Myocyte (in vitro differentiated cells): ENCODE results near the gene NRXN3. TPM values are rescaled to one million over a fixed set of nuclear protein-coding genes. Genes with fewer than 3 reads are reported as not detected.
A peak's percentile ranks its signal among the peaks of the same experiment; 100 is the strongest.

Source experiments
- DNase-seq: peaks from one replicate; pipeline ENCODE4 v3.0.0-alpha.2; 2012; ENCODE audit warnings: low read depth
- total RNA-seq: library from RNA; depleted of rRNA; stranded (reverse); fragments of >200 nt; gene quantifications from 2 replicates; pipeline ENCODE4 v1.2.3, GENCODE V29; 2014

Gene NRXN3
- total RNA-seq, 1 donor from 2014 or later: 0.05 TPM

DNA sequence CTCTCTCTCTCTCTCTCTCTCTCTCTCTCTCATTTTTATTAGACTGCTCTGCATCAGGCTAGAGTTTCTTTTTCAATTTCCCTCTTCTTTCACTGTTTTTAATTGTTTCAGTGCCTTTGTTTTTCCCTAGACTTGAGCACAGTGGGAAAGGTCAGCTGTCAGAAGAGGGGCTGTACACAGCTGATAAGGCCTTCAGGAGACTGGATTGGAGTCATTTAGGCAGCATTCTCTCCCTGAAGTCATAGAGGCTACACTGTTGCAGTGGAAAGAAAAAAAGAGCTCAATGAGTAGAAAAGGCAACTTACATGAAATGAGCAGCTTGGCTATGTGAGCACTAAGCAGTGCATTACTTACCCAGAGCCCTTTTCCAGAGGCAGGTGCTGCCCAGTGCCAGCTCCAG lies 456.9 kb downstream of the NRXN3 start:
- DNase-seq: no peak

DNA sequence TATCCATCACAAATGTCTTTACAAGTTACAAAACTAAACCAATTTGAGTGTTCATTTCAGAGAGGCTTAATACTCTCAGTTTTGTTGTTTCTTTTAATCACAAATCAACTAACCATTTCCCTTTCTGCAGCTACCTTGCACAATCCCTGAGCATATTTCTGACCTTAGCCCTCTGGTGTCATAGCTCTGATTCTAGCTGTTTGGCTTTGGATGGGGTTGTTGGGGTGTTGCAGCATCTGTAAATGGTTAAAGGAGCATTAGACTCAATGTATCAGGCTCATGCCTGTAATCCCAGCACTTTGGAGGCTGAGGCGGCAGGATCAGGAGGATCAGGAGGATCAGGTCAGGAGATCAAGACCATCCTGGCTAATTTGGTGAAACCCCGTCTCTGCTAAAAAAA lies 461.4 kb downstream of the NRXN3 start:
- no peak for DNase-seq

DNA sequence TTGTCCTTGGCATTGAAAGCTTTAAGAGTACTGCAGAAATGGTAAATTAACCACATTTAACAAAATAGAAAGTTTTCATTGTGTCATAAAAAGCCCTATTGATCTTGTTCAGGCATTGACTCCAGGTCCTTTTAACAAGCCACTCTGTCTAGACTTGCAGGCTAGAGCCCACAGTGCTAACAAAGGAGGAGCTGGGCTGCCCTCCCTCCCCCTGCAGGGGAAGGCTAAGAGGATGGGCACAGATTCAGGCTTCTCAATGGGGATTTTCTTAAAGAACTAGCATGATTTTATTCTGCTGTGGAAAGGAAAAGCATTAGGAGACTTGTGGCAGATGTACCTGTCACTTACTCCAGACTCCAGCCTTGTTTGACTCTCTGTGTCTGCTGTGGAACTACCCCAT lies 463.6 kb downstream of the NRXN3 start:
- no peak for DNase-seq

DNA sequence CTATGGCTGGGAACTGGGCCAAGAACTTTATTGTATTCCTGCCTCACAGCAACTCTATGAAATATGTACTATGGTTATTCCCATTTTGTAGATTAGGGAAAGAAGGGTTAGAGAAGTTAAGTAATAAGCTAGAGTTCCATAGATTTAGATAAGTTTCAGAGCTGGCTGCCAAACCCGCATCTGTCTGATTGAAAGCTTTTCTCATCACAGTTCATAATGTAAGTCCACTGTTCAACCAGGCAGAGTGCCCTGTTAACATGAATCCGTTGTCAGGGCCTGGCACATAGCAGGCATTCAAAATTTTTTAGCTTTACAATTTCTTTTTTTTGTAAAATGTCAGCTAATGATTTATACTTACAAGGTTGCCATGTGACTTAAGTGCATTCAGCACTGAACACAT lies 467.3 kb downstream of the NRXN3 start:
- DNase-seq: no peak

DNA sequence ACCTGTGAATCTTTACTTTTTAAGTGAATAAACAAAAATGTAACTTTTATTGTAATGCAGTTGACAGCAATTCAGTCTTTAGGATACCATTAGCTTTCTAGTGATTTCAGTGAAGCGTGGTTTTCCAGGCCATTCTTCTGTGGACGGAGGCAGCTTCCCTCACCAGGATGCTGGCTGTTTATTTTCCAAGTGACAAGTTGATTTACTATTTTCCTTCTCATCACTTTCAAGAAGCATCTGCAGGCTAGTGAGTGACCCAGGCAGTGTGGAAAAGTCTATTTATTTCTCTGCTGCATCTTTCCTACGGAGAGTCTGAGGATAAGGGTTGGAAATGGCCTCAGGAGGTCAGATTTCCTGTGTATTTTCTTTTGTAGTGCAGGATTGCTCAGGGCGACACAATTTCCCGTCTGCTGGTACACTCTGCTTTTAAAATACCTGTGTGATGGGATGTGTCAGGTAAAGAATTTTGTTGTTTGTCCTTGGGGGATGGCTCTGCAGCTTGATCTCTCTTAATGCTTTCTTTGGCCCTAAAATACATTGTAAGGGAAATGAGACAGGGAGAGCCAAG lies 467.8 kb downstream of the NRXN3 start:
- no peak for DNase-seq

DNA sequence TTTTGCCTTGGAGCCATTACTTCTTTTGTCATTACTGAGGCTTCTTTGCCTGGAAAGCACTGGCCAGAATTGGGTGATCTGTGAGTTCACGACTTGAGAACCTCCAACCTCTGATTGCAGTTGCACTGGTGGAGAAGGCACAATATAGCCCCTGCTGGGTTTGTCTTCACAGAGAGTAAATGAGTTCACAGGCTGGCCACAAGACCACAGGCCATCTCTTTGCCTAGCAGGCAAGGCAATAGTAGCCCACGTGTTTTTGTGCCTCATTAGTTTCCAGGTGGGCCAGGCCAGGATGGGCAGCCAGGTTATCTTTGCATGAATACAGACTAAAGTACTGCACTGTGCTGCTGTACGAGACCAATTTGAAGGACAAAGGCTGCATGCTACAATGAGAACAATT lies 468.8 kb downstream of the NRXN3 start:
- DNase-seq: no peak

DNA sequence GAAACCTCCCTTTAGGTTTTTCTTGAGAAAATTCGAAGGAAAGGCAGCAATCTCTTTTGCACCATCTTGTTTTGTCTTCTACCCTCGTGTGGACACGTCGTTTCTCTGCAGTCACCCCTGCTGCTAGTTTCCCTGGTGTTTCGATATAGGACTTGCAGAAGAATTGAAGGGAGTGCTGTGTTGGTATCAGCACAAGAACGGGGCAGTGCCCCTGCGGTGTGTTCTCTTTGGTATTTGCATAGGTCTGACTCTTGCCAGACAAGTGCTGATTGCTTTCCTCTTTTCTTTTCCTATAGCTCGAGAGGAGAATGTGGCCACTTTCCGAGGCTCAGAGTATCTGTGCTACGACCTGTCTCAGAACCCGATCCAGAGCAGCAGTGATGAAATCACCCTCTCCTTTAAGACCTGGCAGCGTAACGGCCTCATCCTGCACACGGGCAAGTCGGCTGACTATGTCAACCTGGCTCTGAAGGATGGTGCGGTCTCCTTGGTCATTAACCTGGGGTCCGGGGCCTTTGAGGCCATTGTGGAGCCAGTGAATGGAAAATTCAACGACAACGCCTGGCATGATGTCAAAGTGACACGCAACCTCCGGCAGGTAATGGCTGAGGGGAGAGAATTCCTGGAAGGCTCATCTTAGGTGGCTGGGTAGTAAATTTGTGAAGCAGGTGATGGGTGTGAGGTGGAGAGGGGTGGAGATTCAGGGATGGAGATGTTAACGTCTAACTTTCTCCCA lies 474.8 kb downstream of the NRXN3 start:
- DNase-seq: no peak

DNA sequence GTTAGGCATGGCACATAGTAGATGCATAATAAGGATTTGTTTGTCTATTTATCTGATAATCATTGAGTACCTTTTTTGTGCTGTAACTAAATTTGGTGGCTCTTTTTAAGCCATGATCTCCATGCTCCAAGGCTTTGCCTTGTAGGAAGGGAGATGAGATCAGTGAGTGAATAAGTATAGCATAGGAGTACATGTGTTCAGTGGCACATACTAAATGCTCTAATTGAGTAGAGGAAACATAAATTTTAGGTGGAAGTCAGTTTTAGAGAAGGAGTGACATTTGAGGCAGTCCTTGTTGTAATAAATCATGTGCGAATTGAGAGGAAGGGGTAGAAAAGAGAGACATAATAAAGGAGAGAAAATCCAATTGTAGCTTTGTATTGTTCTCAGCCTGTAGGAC lies 482.6 kb downstream of the NRXN3 start:
- no peak for DNase-seq

DNA sequence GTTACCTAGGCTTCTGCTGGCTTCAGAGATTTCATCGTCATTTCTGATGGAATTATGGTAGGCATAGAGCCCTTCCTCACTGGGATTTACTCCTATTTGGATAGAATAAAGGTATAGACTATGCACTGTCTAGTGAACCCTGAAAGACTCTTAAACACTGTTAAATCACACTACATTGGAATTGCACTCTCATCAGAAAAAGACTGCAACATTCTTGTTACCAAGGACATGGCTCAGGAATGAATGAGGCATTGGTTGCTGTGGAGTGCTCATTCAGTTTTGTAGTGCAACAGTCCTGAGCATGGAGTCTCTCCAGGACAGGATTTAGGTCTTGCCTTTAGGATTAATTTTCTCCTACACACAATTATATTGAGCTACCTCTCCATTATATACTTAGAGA lies 483.0 kb downstream of the NRXN3 start:
- DNase-seq: no peak

DNA sequence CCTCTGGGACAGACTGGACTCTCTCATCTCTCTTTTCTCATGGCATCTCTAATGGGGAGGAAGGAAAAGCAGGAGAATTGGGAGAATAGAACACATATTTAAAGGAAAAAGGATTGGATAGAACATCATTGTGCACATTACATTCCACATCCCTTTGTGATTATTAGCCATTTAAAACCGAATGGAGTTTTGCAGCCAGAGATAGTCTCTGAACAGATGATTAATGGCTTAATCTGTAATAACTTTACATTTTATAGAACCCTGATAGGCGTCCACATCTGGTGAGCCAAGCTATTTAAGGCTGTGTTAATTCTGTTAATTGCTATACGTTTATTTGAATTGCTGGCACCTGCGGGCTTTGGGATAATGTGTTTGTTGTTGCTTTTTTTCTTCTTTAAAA lies 487.3 kb downstream of the NRXN3 start:
- no peak for DNase-seq

DNA sequence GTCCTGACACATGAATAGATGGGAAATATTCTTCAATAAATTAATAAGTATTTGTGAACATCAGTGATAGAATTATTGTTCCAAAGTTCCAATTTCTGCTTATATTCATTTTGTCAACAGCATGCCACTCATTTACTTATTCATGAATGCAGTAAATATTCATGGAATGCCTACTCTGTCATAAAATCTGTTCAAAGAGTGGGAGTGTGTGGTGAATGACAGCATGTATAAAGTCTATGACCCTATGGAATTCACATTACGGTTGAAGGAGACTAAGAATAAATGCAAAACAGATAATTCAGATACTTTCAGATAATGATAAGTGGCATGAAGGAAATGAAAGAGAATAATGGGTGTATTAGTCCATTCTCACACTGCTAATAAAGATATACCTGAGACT lies 494.7 kb downstream of the NRXN3 start:
- DNase-seq: no peak

DNA sequence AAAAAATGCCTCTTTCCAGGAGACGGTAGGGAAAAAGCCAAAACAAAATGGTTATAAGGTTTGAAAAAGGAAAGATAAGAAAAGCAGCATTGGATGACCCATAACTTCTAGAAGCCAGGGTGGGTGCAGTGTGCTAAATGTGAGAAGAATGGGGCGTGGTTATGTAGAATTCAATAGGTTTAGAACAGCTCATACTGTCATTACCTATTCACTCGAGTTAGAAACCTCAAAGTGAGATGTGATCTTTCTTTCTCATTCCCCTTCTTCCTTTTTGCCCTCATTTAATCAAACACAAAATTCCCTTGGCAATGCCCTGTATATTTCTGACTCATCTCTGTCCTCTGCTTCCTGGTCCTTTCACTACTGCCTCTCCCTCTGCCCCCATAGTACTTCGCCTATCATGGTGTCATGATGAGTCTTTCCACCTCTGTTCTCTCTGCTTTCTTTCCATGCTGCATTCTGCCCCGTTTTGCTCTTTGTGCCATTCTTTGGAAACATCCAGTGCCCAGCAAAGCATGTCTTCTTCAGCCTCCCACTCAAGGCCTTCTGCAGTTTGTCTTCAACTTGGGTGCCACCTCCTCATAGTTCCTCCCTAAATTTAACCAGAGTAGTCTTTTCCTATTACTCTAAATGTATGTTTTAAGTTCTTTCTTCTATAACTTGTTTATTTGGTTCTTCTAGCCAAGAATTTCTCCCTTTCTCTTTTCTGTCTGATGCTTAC lies 496.3 kb downstream of the NRXN3 start:
- no peak for DNase-seq

DNA sequence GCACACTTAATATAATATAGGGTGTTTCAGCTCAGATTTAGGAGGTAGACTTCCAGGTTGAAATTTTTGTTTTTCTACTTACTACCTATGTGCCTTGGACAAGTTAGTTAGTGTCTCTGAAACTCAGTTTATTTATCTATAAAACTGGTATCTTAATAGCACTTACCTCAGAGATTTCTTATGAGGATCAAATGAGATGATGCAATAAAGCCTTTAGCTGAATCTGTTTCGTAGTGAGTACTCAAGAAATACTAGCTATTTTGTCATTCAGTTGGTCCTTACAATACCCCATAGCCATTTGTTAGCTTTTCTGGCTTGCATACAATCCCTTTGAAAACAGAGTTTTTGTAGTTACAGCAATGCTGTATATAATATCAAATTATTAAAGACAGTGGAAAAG lies 497.0 kb downstream of the NRXN3 start:
- DNase-seq: no peak

DNA sequence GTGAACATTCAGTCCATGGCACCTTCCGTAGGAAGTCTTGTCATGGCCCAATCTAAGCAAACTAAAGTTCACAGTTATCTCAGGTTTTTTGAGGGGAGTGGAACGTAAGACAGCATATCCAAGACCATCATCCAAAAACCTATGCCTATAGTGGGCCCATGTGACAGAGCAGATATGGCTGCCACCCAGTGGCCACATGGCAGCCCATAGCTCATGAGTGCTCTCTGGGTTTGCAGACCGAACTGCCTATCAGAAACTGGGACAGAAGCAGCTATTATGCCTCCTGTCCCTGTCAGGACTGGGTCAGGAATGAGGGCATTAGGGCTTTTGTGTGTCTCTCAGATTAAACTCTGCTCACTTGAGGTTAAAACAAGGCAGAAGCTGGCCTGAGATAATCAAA lies 503.7 kb downstream of the NRXN3 start:
- DNase-seq: no peak

DNA sequence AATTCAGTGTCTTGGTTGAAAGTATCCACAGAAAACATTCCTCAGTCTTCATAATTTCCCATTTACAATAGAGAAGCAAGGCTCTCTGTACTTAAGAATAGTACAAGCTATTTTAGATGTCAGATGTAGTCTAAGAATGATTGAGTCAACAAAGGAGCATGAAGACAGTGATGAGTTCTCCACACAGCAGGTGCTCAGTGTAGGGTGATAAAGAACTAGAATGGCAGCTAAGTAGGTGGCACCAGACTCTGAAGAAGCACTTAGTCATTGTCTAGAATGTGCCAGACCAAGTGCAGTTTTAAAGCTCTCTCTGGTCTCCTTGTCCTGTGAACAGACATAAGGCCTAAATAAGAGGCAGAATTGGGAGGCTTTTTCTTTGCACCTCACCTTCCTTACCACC lies 504.6 kb downstream of the NRXN3 start:
- no peak for DNase-seq

DNA sequence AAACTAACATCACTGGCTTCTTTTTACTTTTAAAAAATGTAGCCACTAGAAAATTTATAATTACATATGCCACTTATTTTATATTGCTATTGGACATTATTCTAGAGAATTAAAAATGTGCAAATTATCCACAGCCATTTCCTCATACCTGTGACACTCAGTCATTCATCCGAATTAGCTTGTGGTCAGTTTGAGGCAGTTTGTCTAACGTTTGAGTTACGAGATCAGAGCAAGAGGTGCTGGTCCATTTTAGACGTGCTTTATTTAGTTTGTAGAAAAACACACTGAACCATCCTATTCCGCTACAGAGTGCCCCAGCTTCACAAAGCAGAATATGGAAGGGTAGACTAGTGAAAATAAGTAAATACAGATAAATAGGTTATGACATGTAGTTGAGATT lies 513.0 kb downstream of the NRXN3 start:
- no peak for DNase-seq

DNA sequence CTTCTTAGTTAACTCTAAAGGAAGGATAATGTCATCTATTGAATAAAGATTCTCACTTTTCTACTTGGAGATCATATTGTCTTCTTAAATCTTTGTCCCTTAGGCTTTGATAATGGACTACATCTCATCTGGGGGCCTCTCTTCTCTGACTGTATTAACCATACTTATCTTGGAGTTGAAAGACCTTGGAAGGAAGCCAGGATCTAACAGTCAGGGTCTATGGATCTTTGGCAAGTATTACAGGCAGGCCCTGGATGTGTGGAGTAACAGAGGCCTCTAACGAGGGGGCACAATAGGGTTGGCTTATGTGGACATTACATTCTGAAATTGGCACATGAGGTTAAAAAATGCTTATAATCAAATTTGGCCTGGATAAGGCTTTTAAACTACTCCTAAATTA lies 513.8 kb downstream of the NRXN3 start:
- no peak for DNase-seq

DNA sequence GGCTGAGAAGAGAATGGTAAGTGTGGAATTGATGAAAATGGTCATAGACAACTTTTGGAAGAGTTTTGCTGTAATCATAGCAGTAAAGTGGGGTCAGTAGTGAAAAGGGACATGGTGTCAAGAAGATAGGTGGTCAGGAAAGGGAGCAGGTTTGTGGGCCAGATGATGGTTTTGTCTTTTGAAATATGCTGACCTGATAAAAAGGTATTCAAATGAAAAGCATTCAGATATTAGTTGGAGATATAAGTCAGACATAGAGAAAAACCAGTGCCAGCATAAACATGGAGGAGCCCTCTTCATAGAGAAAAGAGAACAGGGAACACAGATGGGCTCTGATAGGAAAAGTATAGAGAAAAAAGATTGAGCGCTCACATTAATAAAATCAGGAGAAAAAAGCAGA lies 518.3 kb downstream of the NRXN3 start:
- DNase-seq: no peak

DNA sequence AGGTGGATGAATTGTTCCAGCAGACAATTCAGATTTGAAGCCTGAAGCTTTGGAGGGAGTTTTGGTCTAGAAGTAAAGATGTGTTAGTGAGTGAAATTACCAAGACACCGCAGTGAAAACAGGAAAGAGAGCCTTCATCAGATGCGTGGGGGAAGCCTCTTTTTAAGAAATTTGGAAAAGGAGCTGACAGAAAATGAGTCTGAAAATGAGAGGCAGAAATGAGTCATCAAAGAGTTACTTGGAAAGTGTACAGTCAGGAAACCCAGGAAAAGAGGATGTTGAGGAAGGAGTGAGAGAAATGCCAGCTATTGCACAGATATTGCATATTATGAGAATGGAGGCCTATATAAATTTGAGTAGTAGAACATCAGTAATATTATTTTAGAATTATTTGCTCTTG lies 520.7 kb downstream of the NRXN3 start:
- DNase-seq: no peak

DNA sequence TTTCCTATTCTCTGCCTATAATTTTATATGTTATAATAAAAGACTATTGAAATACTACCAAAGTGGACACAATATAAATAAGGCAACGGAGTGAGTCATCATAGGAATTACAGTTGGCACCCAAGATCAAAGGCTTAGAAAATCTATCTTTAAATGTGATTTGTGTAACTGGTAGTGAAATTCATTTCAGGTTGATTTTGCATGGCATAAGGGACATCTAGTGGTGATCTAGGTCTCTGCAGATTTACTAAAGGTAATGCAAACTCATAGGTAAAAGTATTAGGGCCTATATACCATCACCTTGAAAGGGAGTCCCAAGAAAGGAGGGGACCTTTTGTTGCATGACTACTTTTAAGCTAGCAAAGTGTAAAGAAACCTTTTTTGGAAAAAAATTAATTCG lies 527.2 kb downstream of the NRXN3 start:
- peak; percentile 5 for DNase-seq

DNA sequence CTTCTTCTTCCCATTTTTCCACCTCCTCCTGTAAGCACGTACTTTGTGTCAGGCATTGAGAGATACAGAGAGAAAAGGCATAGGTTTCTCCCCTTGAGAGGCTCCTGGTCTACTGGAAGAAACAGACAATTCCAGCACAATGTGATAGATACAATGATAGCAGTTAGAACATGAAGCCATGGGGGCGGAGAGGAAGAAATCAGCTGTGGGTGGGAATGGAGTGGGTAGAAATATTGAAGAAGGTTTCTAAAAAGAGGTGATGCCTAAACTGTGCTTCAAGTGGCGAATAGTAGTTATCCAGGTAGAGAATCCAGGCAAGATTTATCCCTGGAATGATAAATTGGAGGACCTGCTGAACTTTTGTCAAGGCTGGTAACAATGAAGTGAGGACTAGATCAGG lies 528.8 kb downstream of the NRXN3 start:
- no peak for DNase-seq

DNA sequence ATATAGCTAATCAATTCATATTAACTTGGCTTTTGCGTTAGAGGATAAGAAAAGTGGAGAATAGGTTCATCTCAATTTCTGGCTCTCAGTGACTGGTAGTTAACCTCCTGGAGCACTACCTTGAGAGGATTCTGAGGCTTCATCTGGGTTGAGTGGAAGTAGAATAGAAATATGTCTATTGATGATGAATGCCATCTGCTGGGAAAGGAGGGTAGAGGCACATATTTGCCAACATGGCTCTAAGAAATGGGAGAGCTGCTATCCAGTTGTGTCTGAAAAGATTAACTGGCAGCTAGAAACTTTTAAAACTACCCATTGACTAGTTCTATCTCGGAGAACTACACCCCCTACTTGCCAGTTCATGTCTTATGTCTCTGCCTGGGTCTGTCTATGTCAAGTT lies 530.1 kb downstream of the NRXN3 start:
- DNase-seq: no peak

DNA sequence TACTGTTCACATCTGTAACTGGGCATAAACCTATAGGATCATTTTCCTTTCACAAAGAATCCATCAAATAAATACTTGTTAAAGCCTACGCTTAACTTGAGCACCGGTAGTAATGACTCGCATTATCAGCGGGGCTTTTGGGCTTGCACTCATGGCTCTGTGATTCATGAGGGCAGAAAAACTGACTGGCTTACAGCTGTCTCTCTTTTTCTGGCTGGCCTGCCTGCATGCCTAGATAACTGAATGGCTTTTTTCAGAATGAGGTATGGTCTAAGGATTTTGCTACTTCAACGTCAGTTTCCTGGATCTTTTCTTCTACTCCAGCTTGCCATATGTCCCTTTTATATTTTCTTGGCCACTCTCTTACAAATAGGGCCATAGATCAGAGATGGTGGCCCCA lies 531.1 kb downstream of the NRXN3 start:
- peak; percentile 4 for DNase-seq
